Erythroblast (primary cell): ENCODE data around the gene CD82.
A peak's percentile ranks its signal among the peaks of the same experiment; 100 is the strongest.

ENCODE experiments used
- DNase-seq, 2 experiments: peaks; one replicate each; lab custom pipeline; 2025; lab: John Stamatoyannopoulos, UW
- GATA1 ChIP-seq: IDR thresholded peaks from 2 replicates; pipeline ENCODE4 v1.6.1; 2011; ENCODE audit warnings: low read depth, mild to moderate bottlenecking, control low read depth, low read length, moderate library complexity
- POLR2A ChIP-seq: IDR thresholded peaks from 2 replicates; pipeline ENCODE4 v1.6.1; 2011; ENCODE audit warnings: mild to moderate bottlenecking, low read length

CD82 gene

DNA sequence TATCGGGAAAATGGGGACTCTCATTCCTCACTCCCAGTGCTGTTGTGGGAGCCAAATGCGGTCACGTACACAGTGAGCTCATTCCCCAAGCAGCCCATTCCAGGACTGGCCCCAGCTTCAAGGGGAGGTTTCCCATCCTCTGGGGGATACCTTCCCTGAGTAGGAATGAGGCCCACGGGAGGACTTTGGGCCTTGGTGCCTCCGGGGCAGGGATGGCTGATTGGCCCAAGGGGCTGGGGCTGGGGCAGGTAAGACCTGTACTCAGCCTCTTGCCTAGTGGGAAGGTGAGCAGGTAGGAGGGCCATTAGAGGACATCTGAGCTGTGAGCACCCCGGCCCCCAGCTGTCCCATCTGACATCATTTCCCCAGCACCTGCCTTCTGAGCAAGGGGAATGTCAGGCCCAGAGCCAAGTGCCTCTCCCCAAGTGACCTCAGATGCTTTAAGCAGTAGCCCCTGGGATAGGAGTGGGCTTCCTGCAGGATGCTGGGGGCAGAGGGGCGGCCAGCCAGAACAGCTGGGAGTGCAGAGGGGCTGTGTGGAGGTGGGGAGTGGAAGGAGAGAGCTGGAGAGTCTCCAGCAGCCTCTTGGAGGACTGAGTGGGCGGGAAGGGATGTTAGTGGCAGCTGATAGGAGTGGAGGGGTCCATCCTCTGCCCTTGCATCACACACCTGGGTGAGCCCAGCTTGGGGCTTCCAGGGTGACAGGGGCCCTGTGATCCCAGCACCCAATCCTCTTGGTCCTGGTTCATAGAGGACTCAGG lies 58.4 kb downstream of the CD82 start:
- no peak for DNase-seq
- TF ChIP-seq POLR2A (no peak), GATA1 (no peak)

DNA sequence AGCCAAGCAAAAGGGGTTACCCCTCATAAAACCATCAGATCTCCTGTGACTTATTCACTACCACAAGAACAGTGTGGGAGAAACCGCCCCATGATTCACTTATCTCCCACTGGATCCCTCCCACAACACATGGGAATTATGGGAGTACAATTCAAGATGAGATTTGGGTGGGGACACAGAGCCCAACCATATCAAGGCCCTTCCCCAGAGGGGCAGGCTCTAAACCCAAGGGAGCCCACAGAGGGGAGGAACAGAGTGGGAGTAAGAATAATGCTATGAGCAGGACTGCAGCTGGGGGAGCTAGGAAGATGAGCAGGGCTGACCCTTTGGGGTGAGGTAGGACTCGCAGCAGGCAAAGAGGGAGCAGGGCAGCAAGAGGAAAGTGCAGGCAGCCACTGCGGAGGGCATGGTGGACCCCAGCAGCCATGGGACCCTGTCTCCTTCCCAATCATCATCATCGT lies 59.3 kb downstream of the CD82 start:
- TF ChIP-seq GATA1 (no peak), POLR2A (no peak)
- no peak for DNase-seq

DNA sequence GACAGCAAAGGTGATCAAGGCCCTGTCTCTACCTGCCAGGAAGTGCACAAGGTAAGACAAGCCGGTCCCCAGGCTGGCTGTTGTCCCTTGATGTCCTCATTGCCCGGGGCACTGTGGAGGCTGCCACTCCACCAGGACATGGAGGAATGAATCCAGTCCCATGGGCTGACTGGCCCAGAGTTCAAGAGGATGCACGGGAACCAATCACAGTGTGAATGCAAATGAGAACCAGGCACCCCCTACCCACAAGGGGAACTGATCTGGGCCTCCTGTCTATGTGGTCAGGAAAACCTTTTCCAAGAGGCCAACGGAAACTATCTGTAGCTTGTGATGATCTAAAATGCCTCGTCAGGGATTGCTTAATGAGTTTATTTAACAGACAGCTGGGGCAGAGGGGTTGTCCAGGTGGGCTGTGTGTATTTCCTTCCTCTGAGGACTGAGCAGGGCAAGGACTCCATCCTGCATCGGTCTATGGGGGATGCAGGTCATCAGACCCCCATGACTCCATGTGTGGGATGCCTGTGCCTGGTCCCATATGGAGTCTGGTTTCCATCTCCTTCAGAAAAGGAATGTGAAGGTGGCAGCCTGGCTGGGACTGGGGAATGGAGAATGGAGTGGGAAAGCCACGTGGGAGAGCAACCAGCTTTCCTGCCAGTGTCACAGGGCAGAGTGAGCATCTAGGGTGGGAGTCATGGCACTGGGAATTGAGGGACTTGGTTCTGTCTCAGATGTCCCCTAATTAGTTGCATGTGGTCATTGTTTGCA lies 60.5 kb downstream of the CD82 start:
- DNase-seq, result no peak
- no peak for TF ChIP-seq GATA1
- TF ChIP-seq POLR2A, result no peak

DNA sequence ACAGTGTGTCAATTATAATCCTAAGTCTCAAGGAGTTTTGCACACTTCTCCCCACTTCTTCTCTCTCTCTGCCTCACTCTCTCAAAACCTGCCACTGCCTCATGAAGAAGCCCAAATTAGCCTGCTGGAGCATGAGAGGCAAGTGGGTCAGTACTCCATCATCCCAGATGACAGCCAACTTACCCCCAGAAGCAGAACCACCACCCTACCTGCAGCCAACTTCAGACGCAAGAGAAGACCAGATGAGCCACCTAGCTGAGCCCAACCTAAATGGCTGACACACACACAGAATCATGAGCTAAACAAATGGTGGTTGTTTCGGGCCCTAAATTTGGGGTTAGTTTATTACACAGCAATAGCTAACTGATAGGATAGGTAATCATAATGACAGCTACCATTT lies 61.2 kb downstream of the CD82 start:
- DNase-seq, result no peak
- TF ChIP-seq POLR2A (no peak), GATA1 (no peak)

DNA sequence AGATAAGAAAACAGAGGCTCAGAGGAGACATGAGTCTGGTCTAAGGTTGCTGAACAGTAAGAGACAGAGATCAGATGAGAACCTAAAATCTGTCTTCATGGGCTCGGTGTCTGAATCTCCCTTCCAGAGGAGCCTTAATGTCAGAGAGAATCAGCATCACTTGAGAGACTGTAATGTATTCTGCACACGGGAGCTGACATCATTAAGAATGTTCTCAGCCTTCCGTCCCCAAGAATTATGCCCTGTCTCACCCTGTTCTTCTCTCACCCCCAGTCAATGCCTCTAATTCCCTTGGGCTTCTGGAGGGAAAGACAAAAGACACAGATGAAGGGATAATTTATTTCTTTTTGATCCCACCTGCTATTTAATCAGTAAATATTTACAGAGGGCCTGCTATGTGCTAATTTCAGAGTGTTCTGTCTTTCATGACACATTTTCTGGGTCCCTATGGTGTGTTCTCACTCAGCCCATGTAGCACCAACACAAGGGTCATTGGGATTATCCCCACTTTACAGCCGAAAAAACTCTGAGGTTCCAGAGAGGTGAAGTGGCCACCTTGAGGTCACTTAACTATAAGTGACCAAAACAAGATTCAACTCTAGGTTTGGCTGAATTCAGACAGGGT lies 61.8 kb downstream of the CD82 start:
- no peak for DNase-seq
- TF ChIP-seq GATA1, result no peak

- TF ChIP-seq POLR2A (no peak), GATA1 (no peak)
- DNase-seq, result no peak
Observed at GRCh38 chr11:44627911-44628729, 62.7 kb downstream of the CD82 start.

- DNase-seq, result no peak
- TF ChIP-seq GATA1, result no peak
- TF ChIP-seq POLR2A, result no peak
Observed at GRCh38 chr11:44628730-44629700, 63.6 kb downstream of the CD82 start.

GRCh38 chr11:44629732-44630345 lies 64.4 kb downstream of the CD82 start:
- DNase-seq, result no peak
- no peak for TF ChIP-seq POLR2A
- TF ChIP-seq GATA1, result no peak

DNA sequence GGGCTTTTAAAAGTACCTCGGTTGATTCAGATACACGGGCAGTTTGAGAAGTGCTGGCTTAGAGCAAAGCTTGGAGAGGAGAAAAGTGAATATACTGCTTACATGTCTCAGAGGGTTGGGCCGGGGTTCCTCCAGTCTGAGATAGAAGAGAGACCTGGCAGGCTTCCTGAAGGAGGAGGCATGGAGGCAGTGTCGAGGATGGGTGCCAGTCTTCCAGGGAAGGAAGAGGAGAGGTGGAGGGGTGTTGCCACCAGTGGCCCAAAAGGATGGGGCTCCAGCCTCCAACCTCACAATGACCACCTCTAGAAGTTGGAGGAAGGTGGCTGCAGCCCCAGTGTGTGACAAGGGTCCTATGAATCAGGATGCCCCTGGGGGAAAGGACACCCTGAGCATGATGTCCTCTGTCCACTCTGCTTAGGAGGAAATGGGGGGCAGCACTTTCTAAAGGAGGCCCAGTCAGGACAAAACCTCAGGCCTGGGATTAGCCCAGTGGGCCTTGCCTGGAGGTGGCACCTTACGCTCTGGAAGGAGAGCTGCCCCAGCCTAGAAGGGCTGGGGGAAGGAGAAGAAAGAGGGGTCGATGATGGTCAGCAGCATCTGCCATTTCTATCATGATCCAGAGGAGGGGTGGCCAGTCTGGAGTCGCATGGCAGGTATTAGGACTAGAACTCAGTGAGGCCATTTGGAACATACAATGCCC lies 65.2 kb downstream of the CD82 start:
- DNase-seq, result no peak
- no peak for TF ChIP-seq GATA1
- no peak for TF ChIP-seq POLR2A

DNA sequence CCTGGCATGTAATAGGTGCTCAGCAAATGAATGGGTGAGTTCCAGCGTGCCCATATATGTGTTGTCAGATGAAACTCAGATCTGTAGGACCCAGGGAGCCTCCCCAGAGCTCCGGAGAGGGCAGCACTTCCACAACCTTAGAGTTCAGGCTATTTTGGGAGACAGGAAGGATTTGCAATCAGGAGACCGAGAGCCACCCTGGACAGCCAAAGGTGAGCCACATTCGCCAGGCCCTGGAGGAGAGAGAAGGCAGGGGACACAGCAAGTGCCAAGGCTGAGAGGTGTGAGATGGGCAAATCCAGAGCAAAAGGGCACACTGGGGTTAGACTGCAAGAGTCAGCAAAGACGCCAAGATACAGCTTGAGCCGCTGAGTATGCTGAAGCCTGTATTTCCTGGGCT lies 66.4 kb downstream of the CD82 start:
- DNase-seq, result no peak
- no peak for TF ChIP-seq GATA1

DNA sequence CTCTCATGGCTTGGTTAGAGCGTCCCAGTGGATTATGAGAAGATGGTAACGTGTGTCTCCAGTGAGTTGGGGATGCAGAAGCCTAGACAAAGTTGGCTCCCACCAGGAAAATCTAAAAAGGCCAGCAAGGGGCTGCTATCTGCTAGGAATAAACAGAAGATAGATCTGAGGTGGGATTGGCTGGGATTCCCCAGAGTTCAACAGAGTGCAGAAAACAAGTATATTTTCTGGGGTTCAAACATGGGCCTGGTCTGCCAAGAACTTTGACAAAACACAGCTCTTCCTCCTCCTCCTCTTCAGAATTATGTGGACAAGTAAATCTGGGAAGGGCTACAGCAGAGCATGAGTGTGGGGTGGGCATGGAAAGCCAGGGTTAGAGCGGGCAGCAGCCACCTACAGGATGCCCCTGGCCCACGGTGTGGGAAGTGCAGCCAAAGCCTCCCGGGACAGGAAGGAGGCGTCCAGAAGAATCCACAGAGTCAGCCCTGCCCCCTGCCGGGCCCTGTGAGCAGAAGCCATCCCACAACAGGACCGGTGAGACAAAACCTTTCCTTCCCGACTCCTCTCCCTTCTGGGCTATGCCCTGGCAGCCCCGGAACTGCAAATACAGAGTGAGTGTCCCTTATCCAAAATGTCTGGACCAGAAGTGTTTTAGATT lies 67.1 kb downstream of the CD82 start:
- TF ChIP-seq POLR2A, result no peak
- no peak for TF ChIP-seq GATA1
- peak; percentile 49 to 55 for DNase-seq
